RCC 7860 (cell line): ENCODE data around the gene PDE3B.
"Not testable (repeated sequence)": the region's sequence is repeated elsewhere in the genome, so short reads cannot be mapped to it uniquely, and the experiment has no call there.

Source experiments
- DNase-seq: peaks from one replicate; pipeline ENCODE4 v3.0.0-alpha.2; 2015; ENCODE audit warnings: low spot score
- FAIRE-seq: peaks from 2 replicates; lab custom pipeline; 2012; peaks lifted over from hg19 to GRCh38; lab: Jason Lieb, UNC

Gene PDE3B

GRCh38 chr11:14673824-14674405 is 30.3 kb downstream of the PDE3B start:
- FAIRE-seq = no peak
- no peak for DNase-seq

- DNase-seq = no peak
These were observed 32.5 kb downstream of the PDE3B start for GRCh38 chr11:14676068-14676467.

GRCh38 chr11:14677146-14677545 is 33.5 kb downstream of the PDE3B start:
- FAIRE-seq = no peak
- no peak for DNase-seq

More at GRCh38 chr11:14676068-14676467, 32.5 kb downstream of the PDE3B start:
- no peak for FAIRE-seq

GRCh38 chr11:14678350-14678749 is 34.7 kb downstream of the PDE3B start:
- no peak for DNase-seq
- FAIRE-seq = no peak

GRCh38 chr11:14679662-14680061 is 36.1 kb downstream of the PDE3B start:
- no peak for FAIRE-seq
- no peak for DNase-seq

GRCh38 chr11:14684234-14684915 is 40.8 kb downstream of the PDE3B start:
- DNase-seq, FAIRE-seq: not testable (repeated sequence)

- DNase-seq = no peak
These were observed 43.9 kb downstream of the PDE3B start for GRCh38 chr11:14687456-14687855.

GRCh38 chr11:14687943-14688627 is 44.5 kb downstream of the PDE3B start:
- DNase-seq = no peak
- FAIRE-seq = no peak

More at GRCh38 chr11:14687456-14687855, 43.9 kb downstream of the PDE3B start:
- no peak for FAIRE-seq

- not testable (repeated sequence) for FAIRE-seq, DNase-seq
These were observed 52.1 kb downstream of the PDE3B start for GRCh38 chr11:14695656-14696055.

- DNase-seq = no peak
- FAIRE-seq = no peak
These were observed 55.2 kb downstream of the PDE3B start for GRCh38 chr11:14698771-14699170.

GRCh38 chr11:14700593-14700992 is 57.0 kb downstream of the PDE3B start:
- DNase-seq (no peak), FAIRE-seq (no peak)

GRCh38 chr11:14702760-14703159 is 59.2 kb downstream of the PDE3B start:
- no peak for DNase-seq
- FAIRE-seq = no peak

GRCh38 chr11:14703731-14704130 is 60.1 kb downstream of the PDE3B start:
- DNase-seq (no peak), FAIRE-seq (no peak)

GRCh38 chr11:14705067-14705466 is 61.5 kb downstream of the PDE3B start:
- FAIRE-seq = no peak
- DNase-seq = no peak

GRCh38 chr11:14713496-14714244 is 70.1 kb downstream of the PDE3B start:
- FAIRE-seq (no peak), DNase-seq (no peak)

GRCh38 chr11:14715669-14716068 is 72.1 kb downstream of the PDE3B start:
- not testable (repeated sequence) for FAIRE-seq, DNase-seq

GRCh38 chr11:14722496-14722895 is 78.9 kb downstream of the PDE3B start:
- DNase-seq (no peak), FAIRE-seq (no peak)

GRCh38 chr11:14725150-14725549 is 81.5 kb downstream of the PDE3B start:
- no peak for DNase-seq
- FAIRE-seq = no peak

- FAIRE-seq (no peak), DNase-seq (no peak)
These were observed 83.6 kb downstream of the PDE3B start for GRCh38 chr11:14727215-14727614.

- no peak for DNase-seq
- no peak for FAIRE-seq
These were observed 84.1 kb downstream of the PDE3B start for GRCh38 chr11:14727746-14728145.

- DNase-seq, FAIRE-seq: not testable (repeated sequence)
These were observed 96.9 kb downstream of the PDE3B start for GRCh38 chr11:14740539-14740938.
